H54 (cell line): Measurements from ENCODE around the gene GINS2.

ENCODE experiments used
- DNase-seq: peaks from one replicate; pipeline ENCODE4 v3.0.0; 2011; ENCODE audit warnings: low spot score, mixed read lengths; ENCODE audit not compliant: insufficient read length
- FAIRE-seq: peaks from 3 replicates; lab custom pipeline; 2011; peaks lifted over from hg19 to GRCh38; lab: Jason Lieb, UNC
- POLR2A ChIP-seq: IDR thresholded peaks from 2 replicates; pipeline ENCODE4 v1.6.1; 2011; ENCODE audit warnings: low read depth, mild to moderate bottlenecking, low read length

Gene GINS2

DNA sequence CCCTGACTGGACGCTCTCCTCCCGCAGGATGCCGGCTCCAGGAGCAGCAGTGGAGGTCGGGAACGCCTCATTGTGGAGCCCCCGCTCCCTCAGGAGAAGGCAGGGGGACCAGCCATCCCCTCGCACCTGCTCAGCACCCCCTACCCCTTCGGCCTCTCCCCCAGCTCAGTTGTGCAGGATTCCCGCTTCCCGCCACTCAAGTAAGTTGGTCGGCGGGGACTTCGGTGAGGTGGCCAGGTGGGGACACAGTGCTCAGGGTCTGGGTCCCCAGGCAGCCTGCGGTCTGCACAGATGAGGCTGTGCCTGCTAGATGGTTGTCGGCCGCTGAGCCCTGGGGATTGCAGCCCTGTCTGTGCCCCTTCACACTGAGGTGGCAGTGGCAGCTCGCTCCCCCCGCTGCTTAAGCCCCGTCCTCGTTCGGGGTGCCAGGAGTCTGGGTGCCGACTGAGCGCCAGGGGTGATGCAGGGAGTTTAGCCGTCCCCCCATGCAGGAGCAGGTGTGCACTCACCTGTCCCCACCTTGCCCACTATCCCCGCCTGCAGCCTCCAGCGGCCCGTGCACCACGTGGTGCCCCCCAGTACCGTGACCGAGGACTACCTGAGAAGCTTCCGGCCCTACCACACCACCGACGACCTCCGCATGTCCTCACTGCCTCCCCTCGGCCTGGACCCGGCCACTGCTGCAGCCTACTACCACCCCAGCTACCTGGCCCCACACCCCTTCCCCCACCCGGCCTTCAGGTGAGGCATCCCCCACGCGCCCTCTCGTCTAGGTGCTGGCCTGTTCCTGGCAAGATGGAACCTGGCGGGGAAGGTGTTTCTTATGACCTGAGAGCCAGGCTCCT is 34.3 kb downstream of the GINS2 start:
- DNase-seq (no peak), FAIRE-seq (no peak)
- no peak for TF ChIP-seq POLR2A

- TF ChIP-seq POLR2A = no peak
- DNase-seq = no peak
- FAIRE-seq = no peak
Measured at GRCh38 chr16:85653290-85653891, 35.4 kb downstream of the GINS2 start.

DNA sequence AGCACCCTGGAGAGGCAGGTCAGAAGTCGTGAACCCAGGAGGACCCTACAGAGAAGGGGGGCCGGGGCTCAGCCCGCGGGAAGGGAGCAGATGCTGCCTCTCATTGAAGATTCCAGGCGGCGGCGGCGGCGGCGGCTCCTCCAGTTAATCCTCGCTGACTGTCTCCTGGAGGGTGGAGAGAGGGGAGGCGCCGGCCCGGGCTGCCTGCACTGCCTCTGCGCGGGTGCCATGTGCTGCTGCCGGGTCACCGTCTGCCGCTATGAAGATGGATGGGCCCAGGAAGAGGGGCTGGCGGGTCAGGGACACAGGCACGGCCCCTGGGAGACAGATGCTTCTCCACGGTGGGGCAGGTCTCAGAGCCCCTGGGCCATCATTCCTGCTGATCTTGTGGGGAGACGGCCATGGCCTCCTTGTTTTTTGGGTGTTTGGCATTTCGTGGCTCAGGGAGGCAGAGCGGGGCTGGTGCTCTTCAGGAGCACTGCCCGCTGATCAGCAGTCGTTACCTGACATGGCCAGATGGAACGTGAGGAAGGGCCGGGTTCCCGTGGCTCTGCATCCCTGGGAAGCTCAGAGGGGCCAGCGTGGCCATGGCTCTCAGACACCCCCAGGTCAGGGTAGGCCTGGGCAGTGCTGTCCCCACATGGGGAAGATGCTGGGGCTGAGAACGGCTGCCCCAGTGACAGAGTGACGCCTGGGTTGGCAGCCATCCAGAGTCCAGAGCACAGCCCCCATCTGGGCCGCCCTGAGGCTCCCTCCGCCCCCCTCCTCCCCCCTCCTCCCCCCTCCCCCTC is 36.1 kb downstream of the GINS2 start:
- no peak for FAIRE-seq
- DNase-seq = no peak

GRCh38 chr16:85651629-85652430 is 36.9 kb downstream of the GINS2 start:
- DNase-seq (no peak), FAIRE-seq (no peak)
- no peak for TF ChIP-seq POLR2A

More for the DNA sequence above, 36.1 kb downstream of the GINS2 start:
- no peak for TF ChIP-seq POLR2A

DNA sequence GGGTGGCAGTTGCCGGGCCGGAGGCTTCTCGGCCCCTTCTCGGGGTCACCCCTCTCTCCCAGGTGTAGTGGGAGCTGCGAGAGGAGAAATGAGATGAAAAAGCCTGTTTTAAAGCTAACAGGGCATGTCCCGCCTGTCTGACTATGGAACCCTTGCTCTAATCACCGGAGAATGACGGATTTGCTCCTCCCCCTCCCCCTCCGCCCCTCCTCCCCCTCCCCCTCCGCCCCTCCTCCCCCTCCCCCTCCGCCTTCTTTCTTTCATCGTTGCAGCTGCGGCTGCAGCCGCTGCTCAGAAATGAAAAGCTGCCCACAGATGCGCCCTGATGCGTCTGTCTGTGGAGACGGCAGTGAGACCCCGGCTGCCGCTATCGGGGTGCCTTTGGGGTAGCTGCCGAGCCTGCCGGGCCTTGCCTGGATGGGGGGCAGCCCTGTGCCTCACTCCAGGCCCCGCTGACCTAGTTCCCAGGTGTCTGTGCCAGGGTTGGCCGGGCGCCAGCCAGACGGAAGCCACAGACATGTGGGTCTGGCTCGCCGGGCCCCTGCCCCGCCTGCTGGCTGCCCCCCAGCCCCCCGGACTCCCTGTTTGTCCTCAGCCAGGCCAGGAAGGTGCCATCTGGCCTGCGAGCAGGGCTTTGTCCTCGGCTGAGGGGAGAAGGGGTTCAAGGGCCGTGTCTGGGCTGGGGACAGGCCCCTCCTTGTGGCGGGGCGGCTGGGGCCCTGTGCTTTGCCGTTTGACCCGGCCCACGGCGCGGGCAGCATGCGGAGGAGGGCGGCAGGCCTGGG is 37.7 kb downstream of the GINS2 start:
- FAIRE-seq = no peak
- no peak for TF ChIP-seq POLR2A
- DNase-seq = no peak

- no peak for TF ChIP-seq POLR2A
- FAIRE-seq = no peak
- DNase-seq = no peak
Measured at GRCh38 chr16:85650135-85650843, 38.5 kb downstream of the GINS2 start.

DNA sequence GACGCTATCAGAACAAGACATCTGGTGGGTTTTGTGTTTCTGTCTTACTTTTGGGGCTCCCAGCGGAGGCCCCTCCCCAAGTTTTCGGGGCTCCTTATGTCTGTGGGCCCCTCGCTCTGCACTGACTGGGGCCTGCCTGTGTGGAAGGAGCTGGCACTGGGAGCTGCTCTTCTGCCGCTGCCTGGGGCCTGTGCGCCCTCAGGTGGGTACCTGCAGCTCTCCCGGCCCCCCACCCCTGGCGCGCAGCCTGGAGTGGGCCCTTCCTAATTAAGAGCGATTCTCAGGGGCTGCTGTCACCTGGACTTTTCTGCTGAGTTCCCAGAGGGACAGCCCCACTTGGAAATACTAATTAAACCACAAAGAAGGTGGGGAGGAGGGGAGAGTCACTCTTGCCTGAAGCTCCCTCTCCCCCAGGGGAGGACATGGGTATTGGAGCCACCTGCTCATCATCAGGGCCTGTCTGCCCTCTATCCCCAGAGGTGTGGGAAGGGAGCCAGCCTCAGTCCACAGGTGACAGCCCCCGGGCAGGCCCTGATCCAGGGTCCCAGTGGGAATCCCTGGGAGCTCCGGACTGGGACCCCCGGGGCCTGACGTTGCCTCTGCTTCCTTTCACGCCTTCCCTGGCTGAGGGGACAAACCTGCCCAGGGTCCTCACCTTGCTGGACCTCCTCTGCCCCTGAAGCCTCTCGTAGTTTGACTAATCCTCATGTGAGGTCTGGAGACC is 39.2 kb downstream of the GINS2 start:
- no peak for TF ChIP-seq POLR2A
- FAIRE-seq (no peak), DNase-seq (no peak)

GRCh38 chr16:85648805-85649204 is 39.9 kb downstream of the GINS2 start:
- DNase-seq = no peak
- no peak for FAIRE-seq
- no peak for TF ChIP-seq POLR2A

GRCh38 chr16:85648070-85648714 is 40.6 kb downstream of the GINS2 start:
- no peak for FAIRE-seq
- no peak for DNase-seq

DNA sequence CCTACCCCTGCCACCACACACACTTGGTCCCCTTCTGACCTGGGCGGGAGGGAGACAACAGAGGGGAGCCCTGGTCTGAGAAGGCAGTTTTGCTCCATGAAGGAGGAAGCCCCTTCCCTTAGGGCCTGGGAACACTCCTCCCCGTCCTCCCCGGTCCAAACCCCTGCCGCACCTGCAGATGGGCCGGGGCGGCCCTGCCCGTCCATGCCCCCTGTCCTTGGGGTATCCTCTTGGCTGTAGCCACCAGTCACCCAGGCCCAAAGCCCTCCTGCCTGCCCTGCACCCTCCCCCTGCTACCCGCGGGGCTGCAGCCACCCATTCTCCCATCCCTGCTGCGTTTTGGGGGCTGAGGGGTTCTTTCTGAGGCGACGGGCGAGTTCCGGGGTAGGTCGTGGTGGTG is 41.8 kb downstream of the GINS2 start:
- TF ChIP-seq POLR2A = no peak
- no peak for FAIRE-seq
- no peak for DNase-seq

More at GRCh38 chr16:85648070-85648714, 40.6 kb downstream of the GINS2 start:
- TF ChIP-seq POLR2A = no peak

- no peak for FAIRE-seq
- DNase-seq = no peak
- TF ChIP-seq POLR2A = no peak
Measured at GRCh38 chr16:85646358-85646907, 42.3 kb downstream of the GINS2 start.
